ENCODE data around the gene GXYLT1. TPM values are rescaled to one million over a fixed set of nuclear protein-coding genes. Genes with fewer than 3 reads are reported as not detected.

The GXYLT1 gene
- polyA plus RNA-seq, 1 experiment, result 3.8 TPM

DNA sequence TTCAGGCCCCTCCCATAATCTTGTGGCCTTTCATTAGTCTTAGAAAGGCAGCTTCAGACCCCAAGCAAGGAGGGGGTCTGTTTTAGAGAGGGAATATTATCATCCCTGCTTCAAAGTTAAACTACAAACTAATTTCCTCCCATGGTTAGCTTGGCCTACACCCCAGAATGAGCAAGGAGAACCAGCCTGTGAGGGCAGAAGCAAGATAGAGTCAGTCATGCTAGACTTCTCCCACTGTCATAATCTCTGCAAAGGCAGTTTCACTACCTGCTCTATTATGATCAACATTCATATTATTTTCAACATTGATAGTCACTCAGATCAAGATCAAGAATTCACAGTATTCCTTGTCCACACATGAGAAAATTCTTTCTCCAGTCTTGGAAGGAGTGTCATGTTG is 105.1 kb downstream of the GXYLT1 start:
- CTCF ChIA-PET, result interaction anchor here (2.5 kb wide), 1 partner anchor 15 kb away, joined by 9 read pairs; no protein-coding TSS in a partner anchor
- Histone ChIP-seq H3K27me3 (ENCODE audit: control insufficient read depth, insufficient read depth, low read length) (no peaks in the 10 kb centered on the region), H3K4me3 (ENCODE audit: low read depth, low read length) (no peak overlapping the region), H3K36me3 (ENCODE audit: control insufficient read depth, insufficient read depth, low read length) (no peaks in the 10 kb centered on the region)
- POLR2A ChIA-PET, result no interaction called here
- DNase-seq (ENCODE audit: low read depth), result no peak
- TF ChIP-seq, protein P1, sequence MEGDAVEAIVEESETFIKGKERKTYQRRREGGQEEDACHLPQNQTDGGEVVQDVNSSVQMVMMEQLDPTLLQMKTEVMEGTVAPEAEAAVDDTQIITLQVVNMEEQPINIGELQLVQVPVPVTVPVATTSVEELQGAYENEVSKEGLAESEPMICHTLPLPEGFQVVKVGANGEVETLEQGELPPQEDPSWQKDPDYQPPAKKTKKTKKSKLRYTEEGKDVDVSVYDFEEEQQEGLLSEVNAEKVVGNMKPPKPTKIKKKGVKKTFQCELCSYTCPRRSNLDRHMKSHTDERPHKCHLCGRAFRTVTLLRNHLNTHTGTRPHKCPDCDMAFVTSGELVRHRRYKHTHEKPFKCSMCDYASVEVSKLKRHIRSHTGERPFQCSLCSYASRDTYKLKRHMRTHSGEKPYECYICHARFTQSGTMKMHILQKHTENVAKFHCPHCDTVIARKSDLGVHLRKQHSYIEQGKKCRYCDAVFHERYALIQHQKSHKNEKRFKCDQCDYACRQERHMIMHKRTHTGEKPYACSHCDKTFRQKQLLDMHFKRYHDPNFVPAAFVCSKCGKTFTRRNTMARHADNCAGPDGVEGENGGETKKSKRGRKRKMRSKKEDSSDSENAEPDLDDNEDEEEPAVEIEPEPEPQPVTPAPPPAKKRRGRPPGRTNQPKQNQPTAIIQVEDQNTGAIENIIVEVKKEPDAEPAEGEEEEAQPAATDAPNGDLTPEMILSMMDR (IDR thresholded peaks at IDR 0.05; ENCODE audit: insufficient read depth, low read depth, low read length), result no peak

DNA sequence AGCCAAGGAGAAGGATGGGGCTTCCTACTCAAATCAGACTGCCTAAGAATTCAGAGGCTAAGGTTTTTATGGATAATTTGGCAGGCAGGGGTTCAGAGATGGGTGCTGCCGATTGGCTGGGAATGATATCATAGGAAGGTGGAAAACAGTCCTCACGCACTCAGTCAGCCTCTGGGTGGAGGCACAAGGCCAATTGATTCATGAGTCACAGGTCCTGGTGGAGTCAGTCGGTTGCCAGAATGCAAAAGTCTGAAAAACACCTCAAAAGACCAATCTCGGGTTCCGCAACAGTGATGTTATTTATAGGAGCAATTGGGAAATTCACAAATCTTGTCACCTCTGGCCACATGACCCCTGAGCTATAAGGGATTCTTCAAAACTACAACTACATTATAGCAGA is 105.5 kb downstream of the GXYLT1 start:
- POLR2A ChIA-PET, result no interaction called here
- DNase-seq (ENCODE audit: low read depth), result no peak
- H3K4me3 ChIP-seq (ENCODE audit: low read depth, low read length), result no peak overlapping the region
- TF ChIP-seq, protein P1 (IDR thresholded peaks at IDR 0.05; ENCODE audit: insufficient read depth, low read depth, low read length), result no peak
- H3K36me3 ChIP-seq (ENCODE audit: control insufficient read depth, insufficient read depth, low read length), result no peaks in the 10 kb centered on the region
- CTCF ChIA-PET, result interaction anchor here (2.5 kb wide), 1 partner anchor 15 kb away, joined by 9 read pairs; no protein-coding TSS in a partner anchor
- no peaks in the 10 kb centered on the region for H3K27me3 ChIP-seq (ENCODE audit: control insufficient read depth, insufficient read depth, low read length)

DNA sequence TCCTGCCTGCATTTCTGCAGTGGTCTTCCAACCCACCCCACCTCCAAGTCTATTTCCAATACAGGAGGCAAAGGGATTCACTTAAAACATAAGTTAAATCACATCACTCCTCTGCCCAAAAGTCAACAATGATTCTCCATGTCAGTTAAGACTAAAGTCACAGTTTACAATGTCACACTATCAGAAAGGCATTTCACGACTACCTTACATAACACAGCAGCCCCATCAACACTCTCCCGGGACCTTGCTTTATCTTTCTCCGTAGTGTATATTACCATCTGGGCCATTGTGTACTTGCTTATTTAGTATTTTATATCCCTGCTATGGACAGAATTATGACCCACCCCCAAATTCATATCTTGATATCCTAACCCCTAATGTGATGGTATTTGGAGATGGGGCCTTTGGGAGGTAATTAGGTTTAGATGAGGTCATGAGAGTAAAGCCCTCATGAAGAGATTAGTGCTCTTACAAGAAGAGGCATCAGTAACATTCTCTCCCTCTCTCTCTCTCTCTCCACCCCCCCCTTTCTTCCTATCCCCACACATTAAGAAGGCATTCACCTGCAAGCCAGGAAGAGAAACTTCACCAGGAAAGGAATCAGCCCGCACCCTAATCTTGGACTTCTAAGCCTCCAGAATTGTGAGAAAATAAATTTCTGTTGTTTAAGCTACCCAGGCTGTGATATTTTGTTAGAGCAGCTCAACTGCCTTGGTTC is 112.7 kb downstream of the GXYLT1 start:
- DNase-seq (ENCODE audit: low read depth), result no peak
- Histone ChIP-seq H3K36me3 (ENCODE audit: control insufficient read depth, insufficient read depth, low read length) (no peaks in the 10 kb centered on the region), H3K27me3 (ENCODE audit: control insufficient read depth, insufficient read depth, low read length) (no peaks in the 10 kb centered on the region), H3K4me3 (ENCODE audit: low read depth, low read length) (no peak overlapping the region)
- ChIA-PET CTCF (no interaction called here), POLR2A (no interaction called here)
- TF ChIP-seq, protein P1 (IDR thresholded peaks at IDR 0.05; ENCODE audit: insufficient read depth, low read depth, low read length), result no peak

Other genes with a start within 250 kb of the GXYLT1 start
- gene YAF2, start 93.4 kb upstream of the GXYLT1 start, polyA plus RNA-seq (2011; rRNA removed), result 10.0 and 16.0 TPM in 2 replicates
- 48.2 and 65.5 TPM in 2 replicates for gene ZCRB1, start 181.2 kb upstream of the GXYLT1 start, polyA plus RNA-seq (2011; rRNA removed)
- 29.1 and 60.6 TPM in 2 replicates for gene PPHLN1, start 181.3 kb upstream of the GXYLT1 start, polyA plus RNA-seq (2011; rRNA removed)

All from BJ (cell line).